ENCODE results near the gene NKG7. TPM values are rescaled to one million over a fixed set of nuclear protein-coding genes. Genes with fewer than 3 reads are reported as not detected.

NKG7 gene
- total RNA-seq, 3 donors from 2014 or later = 2.1 TPM; not detected in 2

DNA sequence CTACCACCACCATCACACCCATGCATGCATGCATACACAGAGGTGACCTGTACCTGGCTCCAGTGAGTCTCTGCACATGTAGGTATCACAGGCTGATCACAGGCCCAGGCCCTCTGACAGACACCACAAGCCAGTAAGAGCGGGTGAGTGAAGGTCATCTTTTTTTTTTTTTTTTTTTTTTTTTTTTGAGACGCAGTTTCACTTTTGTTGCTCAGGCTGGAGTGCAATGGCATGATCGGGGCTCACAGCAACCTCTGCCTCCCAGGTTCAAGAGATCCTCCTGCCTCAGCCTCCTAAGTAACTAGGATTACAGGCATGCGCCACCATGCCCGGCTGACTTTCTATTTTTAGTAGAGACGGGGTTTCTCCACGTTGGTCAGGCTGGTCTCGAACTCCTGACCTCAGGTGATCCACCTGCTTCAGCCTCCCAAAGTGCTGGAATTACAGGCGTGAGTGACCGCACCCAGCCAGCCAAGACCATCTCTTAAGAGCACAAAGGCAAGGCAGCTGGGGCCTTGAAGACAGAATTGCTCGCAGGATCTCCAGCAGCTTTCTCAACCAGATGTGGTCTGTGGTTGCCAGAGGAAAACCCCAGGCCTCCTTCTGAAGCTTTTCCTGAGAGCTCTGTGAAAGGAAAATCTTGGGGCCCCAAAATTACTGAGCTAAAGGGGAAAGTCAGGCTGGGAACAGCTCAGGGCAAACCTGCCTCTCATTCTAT is 3.2 kb upstream of the NKG7 start:
- Histone ChIP-seq H3K9me3 (no peaks in the 10 kb centered on the region), H3K27me3 (no peaks in the 10 kb centered on the region), H3K27ac (no peak overlapping the region), H3K4me3 (no peak overlapping the region), H3K36me3 (no peaks in the 10 kb centered on the region), H3K4me1 (no peaks in the 10 kb centered on the region)
- TF ChIP-seq POLR2AphosphoS5 (IDR thresholded peaks at IDR 0.05) = no peak
- TF ChIP-seq, protein P1, sequence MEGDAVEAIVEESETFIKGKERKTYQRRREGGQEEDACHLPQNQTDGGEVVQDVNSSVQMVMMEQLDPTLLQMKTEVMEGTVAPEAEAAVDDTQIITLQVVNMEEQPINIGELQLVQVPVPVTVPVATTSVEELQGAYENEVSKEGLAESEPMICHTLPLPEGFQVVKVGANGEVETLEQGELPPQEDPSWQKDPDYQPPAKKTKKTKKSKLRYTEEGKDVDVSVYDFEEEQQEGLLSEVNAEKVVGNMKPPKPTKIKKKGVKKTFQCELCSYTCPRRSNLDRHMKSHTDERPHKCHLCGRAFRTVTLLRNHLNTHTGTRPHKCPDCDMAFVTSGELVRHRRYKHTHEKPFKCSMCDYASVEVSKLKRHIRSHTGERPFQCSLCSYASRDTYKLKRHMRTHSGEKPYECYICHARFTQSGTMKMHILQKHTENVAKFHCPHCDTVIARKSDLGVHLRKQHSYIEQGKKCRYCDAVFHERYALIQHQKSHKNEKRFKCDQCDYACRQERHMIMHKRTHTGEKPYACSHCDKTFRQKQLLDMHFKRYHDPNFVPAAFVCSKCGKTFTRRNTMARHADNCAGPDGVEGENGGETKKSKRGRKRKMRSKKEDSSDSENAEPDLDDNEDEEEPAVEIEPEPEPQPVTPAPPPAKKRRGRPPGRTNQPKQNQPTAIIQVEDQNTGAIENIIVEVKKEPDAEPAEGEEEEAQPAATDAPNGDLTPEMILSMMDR (IDR thresholded peaks at IDR 0.05) = no peak
- no peak for TF ChIP-seq POLR2A (IDR thresholded peaks at IDR 0.05)
- no peak for DNase-seq (ENCODE audit: low spot score in 2 of 2)
- intact Hi-C loops (cut with DNase I; ENCODE audit: low total_unique reads) = no loop called here

DNA sequence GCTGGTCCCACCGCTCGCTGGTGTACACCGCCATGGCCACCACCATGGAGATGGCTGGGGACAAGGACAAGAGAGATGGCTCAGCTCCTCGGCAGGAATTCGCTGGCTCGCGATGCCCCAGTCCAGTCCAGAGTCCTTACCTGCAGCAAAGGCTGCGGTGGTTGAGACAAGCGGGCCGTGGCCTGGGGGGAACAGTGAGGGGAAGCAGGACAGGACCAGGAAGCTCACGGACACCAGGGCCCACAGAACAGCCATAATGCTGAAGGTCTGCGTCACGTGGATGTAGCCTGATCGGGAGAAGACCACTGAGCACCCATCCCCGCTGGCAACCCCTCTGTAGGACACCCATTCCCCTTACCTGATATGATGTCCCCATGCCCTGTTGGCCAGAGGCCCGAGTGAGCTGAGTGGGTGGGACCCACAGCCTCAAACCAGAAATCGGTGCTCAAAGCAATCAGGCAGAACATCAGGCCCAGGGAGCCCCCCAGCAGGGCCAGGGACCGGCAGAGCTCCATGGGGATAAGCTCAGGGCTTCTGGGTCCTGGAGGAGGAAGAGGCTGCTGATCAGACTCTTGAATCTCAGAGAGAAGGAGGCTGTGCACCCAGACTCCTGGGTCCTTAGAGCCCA is 319 bp downstream of the NKG7 start:
- Histone ChIP-seq H3K27ac (no peak overlapping the region), H3K36me3 (no peaks in the 10 kb centered on the region), H3K9me3 (no peaks in the 10 kb centered on the region), H3K27me3 (no peaks in the 10 kb centered on the region), H3K4me1 (no peaks in the 10 kb centered on the region), H3K4me3 (no peak overlapping the region)
- TF ChIP-seq, protein P1 (IDR thresholded peaks at IDR 0.05) = no peak
- TF ChIP-seq POLR2AphosphoS5 (IDR thresholded peaks at IDR 0.05) (no peak), POLR2A (IDR thresholded peaks at IDR 0.05) (no peak)
- intact Hi-C loops (cut with DNase I; ENCODE audit: low total_unique reads) = no loop called here
- DNase-seq (ENCODE audit: low spot score in 2 of 2) = no peak

DNA sequence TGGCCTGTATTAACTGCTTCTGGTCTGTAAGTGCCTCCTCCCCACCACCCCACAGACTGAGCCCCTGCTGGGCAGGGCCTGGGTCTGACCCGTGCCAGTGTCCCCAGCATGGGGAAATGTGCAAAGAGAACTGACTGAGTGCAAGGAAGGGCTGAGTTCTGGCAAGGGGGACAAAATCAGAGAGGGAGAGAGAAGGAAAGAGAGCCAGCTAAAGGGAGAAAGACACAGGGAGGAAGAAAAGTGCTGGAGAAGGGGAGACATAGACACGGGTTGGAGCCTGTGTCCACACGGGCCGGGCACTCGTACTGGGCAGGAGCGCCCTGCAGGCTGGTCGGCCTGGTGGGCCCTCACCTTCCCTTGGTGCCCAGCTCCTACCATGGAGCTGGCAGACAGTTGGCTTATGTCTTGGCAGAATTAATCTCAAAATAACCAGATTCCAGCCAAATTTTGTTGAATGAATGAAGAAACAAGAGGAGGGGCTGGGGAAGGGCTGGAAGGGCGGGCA is 1.2 kb downstream of the NKG7 start:
- DNase-seq (ENCODE audit: low spot score in 2 of 2) = no peak
- no peaks in the 10 kb centered on the region for H3K36me3 ChIP-seq
- no peaks in the 10 kb centered on the region for H3K9me3 ChIP-seq
- intact Hi-C loops (cut with DNase I; ENCODE audit: low total_unique reads) = no loop called here
- no peak overlapping the region for H3K4me3 ChIP-seq
- TF ChIP-seq, protein P1 (IDR thresholded peaks at IDR 0.05) = no peak
- no peak for TF ChIP-seq POLR2A (IDR thresholded peaks at IDR 0.05)
- no peak for TF ChIP-seq POLR2AphosphoS5 (IDR thresholded peaks at IDR 0.05)
- H3K4me1 ChIP-seq = no peaks in the 10 kb centered on the region
- H3K27me3 ChIP-seq = no peaks in the 10 kb centered on the region
- H3K27ac ChIP-seq = no peak overlapping the region

DNA sequence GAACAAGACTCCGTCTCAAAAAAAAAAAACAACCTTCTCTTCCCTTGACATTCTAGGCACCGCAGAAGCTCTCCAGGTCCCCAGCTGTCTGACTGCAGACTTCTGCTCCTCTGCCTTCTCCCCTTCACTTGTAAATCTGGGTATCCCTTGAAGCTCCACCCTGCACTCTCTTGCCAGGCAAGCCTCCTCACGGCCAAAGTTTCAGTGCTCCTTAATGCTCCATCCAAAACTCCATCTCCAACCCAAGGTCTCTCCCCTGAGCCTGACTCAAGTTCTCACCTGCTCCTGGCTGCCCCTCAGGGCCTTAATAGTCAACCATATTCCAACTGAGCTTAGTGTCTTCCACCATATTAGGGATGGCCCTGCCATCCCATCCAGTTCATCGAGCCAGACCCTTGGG is 2.2 kb downstream of the NKG7 start:
- TF ChIP-seq POLR2A (IDR thresholded peaks at IDR 0.05) (no peak), POLR2AphosphoS5 (IDR thresholded peaks at IDR 0.05) (no peak)
- TF ChIP-seq, protein P1 (IDR thresholded peaks at IDR 0.05) = no peak

More for the DNA sequence above, 2.2 kb downstream of the NKG7 start:
- no peak for DNase-seq (ENCODE audit: low spot score in 2 of 2)
- H3K27me3 ChIP-seq = no peaks in the 10 kb centered on the region
- intact Hi-C loops (cut with DNase I; ENCODE audit: low total_unique reads) = no loop called here
- no peaks in the 10 kb centered on the region for H3K4me1 ChIP-seq
- H3K36me3 ChIP-seq = no peaks in the 10 kb centered on the region
- H3K27ac ChIP-seq = no peak overlapping the region
- H3K4me3 ChIP-seq = no peak overlapping the region
- H3K9me3 ChIP-seq = no peaks in the 10 kb centered on the region

Measured in breast epithelium (tissue), 4 donors.